ENCODE data around the gene LAMC1. TPM values are rescaled to one million over a fixed set of nuclear protein-coding genes. Genes with fewer than 3 reads are reported as not detected.

Gene LAMC1
- total and polyA plus RNA-seq, 2 of the 4 experiments (the other 2 are of a cell fraction): 249 to 394 TPM

GRCh38 chr1:183106746-183107145 lies 83.5 kb downstream of the LAMC1 start:
- H3K18ac ChIP-seq (ENCODE audit: low read depth, low read length): peak overlapping the region; percentile 42; the same call in 1 of the 2 replicates
- H3K14ac ChIP-seq (replicated peaks; ENCODE audit: low read depth, low read length): peak overlapping the region; percentile 10; the same call in 1 of the 2 replicates
- H2AFZ ChIP-seq (replicated peaks; ENCODE audit: low read length, poor library complexity): no peak overlapping the region
- H3K9me1 ChIP-seq (ENCODE audit: insufficient read depth, low read length): peaks cover 22% of the 10 kb centered on the region
- 0 out of 3 replicates have a peak overlapping the region, but pooled peaks have one; percentile 52 for H2BK15ac ChIP-seq (ENCODE audit: low read depth, low read length)
- H4K8ac ChIP-seq (ENCODE audit: low read depth in 2 of 2, low read length in 2 of 2): peak overlapping the region in 1 of 2 experiments; percentile 10; a peak in 1 of 4 replicates
- H3K56ac ChIP-seq (ENCODE audit: extremely low read depth, insufficient read depth, low read length): no peak overlapping the region
- H3K9me3 ChIP-seq (ENCODE audit: control insufficient read depth, insufficient read depth, low read length): no peaks in the 10 kb centered on the region
- no peak overlapping the region for H3K9ac ChIP-seq (ENCODE audit: low read depth, low read length)
- H3K36me3 ChIP-seq (ENCODE audit: control insufficient read depth, insufficient read depth, low read length): peaks cover 22% of the 10 kb centered on the region
- H3K27ac ChIP-seq (ENCODE audit: insufficient read depth, low read length): no peak overlapping the region
- TF ChIP-seq MXI1 (IDR thresholded peaks at IDR 0.05; ENCODE audit: borderline replicate concordance, low read depth, low read length): no peak
- no peak for TF ChIP-seq MAZ (IDR thresholded peaks at IDR 0.05; ENCODE audit: borderline replicate concordance, low read depth, low read length)
- no peak for TF ChIP-seq BHLHE40 (IDR thresholded peaks at IDR 0.05; ENCODE audit: low read depth, low read length)
- no peak for TF ChIP-seq USF2 (IDR thresholded peaks at IDR 0.05; ENCODE audit: low read depth, low read length)
- TF ChIP-seq RCOR1 (IDR thresholded peaks at IDR 0.05; ENCODE audit: insufficient replicate concordance, low read length): no peak
- TF ChIP-seq ELK1 (IDR thresholded peaks at IDR 0.05; ENCODE audit: borderline replicate concordance, low read depth, low read length): no peak
- TF ChIP-seq POLR2A (IDR thresholded peaks at IDR 0.05; ENCODE audit: low read depth, low read length): no peak
- TF ChIP-seq CEBPB (IDR thresholded peaks at IDR 0.05; ENCODE audit: low read depth, low read length): no peak
- peak; percentile 44; the same call in 1 of the 2 replicates for TF ChIP-seq MAFK (IDR thresholded peaks at IDR 0.05; ENCODE audit: low read depth, low read length)
- TF ChIP-seq CHD1 (IDR thresholded peaks at IDR 0.05; ENCODE audit: low read depth, low read length): no peak
- TF ChIP-seq SMC3 (IDR thresholded peaks at IDR 0.05; ENCODE audit: low read depth, low read length): no peak
- TF ChIP-seq RFX5 (IDR thresholded peaks at IDR 0.05; ENCODE audit: low read depth, low read length): no peak
- no peak for TF ChIP-seq NFE2L2 (IDR thresholded peaks at IDR 0.05; ENCODE audit: low read depth, low read length)
- no peak for TF ChIP-seq CTCF (conservative IDR thresholded peaks at IDR 0.05; ENCODE audit: low read depth, low read length)
- peak; percentile 60 for TF ChIP-seq FOS (IDR thresholded peaks at IDR 0.05; ENCODE audit: low read depth, low read length)
- 0 out of 2 replicates have a peak, but pooled peaks have one; percentile 19 for TF ChIP-seq RAD21 (IDR thresholded peaks at IDR 0.05; ENCODE audit: low read length)
- H3K27me3 ChIP-seq (ENCODE audit: control insufficient read depth, insufficient read depth, low read length): no peaks in the 10 kb centered on the region
- H2AK5ac ChIP-seq (ENCODE audit: low read depth, low read length): peak overlapping the region; percentile 51; the same call in 1 of the 2 replicates
- peak overlapping the region; percentile 85; the same call in 1 of the 2 replicates for H3K4me2 ChIP-seq (ENCODE audit: low read depth, low read length)
- H3K4ac ChIP-seq (ENCODE audit: low read depth, low read length): peak overlapping the region; percentile 35; the same call in 1 of the 2 replicates
- peak overlapping the region; percentile 10; the same call in 1 of the 2 replicates for H2BK120ac ChIP-seq (ENCODE audit: low read depth, low read length)
- DNase-seq: peak; percentile 84
- ChIA-PET POLR2A (ENCODE audit: unreplicated experiment) (no interaction called here), CTCF (no interaction called here)
- H4K20me1 ChIP-seq (ENCODE audit: insufficient read depth, low read length): peaks cover 50% of the 10 kb centered on the region
- peak; percentile 79 for ATAC-seq (ENCODE audit: low read depth)
- intact Hi-C loops (cut with micrococcal nuclease): loop anchor here (5.0 kb wide), 1 partner anchor 144 kb away; no protein-coding TSS in a partner anchor
- no peak overlapping the region for H4K91ac ChIP-seq (ENCODE audit: insufficient read depth, low read depth, low read length)
- H3K79me1 ChIP-seq (ENCODE audit: low read depth in 1 of 2, low read length in 2 of 2): peaks cover 42 to 81% of the 10 kb centered on the region in 2 experiments
- no peak overlapping the region for H2BK20ac ChIP-seq (ENCODE audit: low read depth, low read length)
- H2AK9ac ChIP-seq (replicated peaks; ENCODE audit: low read depth, low read length, poor library complexity): no peak overlapping the region
- no CpG with 5 or more reads among the region's 2 CpGs for WGBS, 2 experiments (ENCODE audit: extremely low coverage in 2 of 2, insufficient read length in 1 of 2)
- in situ Hi-C loops (cut with MboI; ENCODE audit: low sequenced_read_pairs): loop anchor here (25.0 kb wide), 1 partner anchor 144 kb away; the partner anchor contains the start of gene SHCBP1L
- no TSS peak for BruUV-seq (replicated peaks)
- peaks cover 17% of the 10 kb centered on the region for H3K4me1 ChIP-seq (ENCODE audit: control insufficient read depth, insufficient read depth, low read length)
- peak overlapping the region; percentile 21; the same call in 1 of the 2 replicates for H4K5ac ChIP-seq (ENCODE audit: low read depth, low read length)
- H3K4me3 ChIP-seq (ENCODE audit: insufficient read depth, low read depth, low read length): no peak overlapping the region
- dilution Hi-C loops (cut with HindIII; ENCODE audit: low sequenced_read_pairs, unreplicated experiment): no loop called here
- no peak overlapping the region for H3K23ac ChIP-seq (ENCODE audit: low read depth, low read length)
- H2BK5ac ChIP-seq (ENCODE audit: low read depth, low read length, poor library complexity, severe bottlenecking): peak overlapping the region; percentile 73

Measured in IMR-90 (cell line).